Kidney (tissue), 14 donors: Measurements from ENCODE around the gene GPR37. TPM values are rescaled to one million over a fixed set of nuclear protein-coding genes. Genes with fewer than 3 reads are reported as not detected.

Source experiments
- DNase-seq, 5 donors: peaks; one replicate each; pipeline ENCODE4 v3.0.0-alpha.2; 2013 to 2020
- FAIRE-seq: peaks from 2 replicates; lab custom pipeline; 2012; peaks lifted over from hg19 to GRCh38; lab: Jason Lieb, UNC
- H3K27ac ChIP-seq, 2 donors: one replicate each; pipeline ENCODE4 v1.7.0; 2013; ENCODE audit warnings: low read depth in 2 of 2, low read length in 2 of 2, inconsistent platforms in 1 of 2
- H3K27me3 ChIP-seq: one replicate; pipeline ENCODE4 v1.7.1; 2013; ENCODE audit warnings: low read length, inconsistent platforms; ENCODE audit not compliant: control insufficient read depth, insufficient read depth
- H3K36me3 ChIP-seq, 3 donors: one replicate each; pipeline versions ENCODE4 v1.7.0 to v1.7.1; 2013; ENCODE audit warnings: low read length in 3 of 3, control low read depth in 1 of 3, inconsistent platforms in 1 of 3; ENCODE audit not compliant: insufficient read depth in 3 of 3, control insufficient read depth in 2 of 3
- H3K4me1 ChIP-seq, 3 donors: one replicate each; pipeline versions ENCODE4 v1.7.0 to v1.7.1; 2013; ENCODE audit warnings: low read length in 3 of 3, inconsistent platforms in 1 of 3, low read depth in 1 of 3; ENCODE audit not compliant: control insufficient read depth in 2 of 3, insufficient read depth in 2 of 3
- H3K4me3 ChIP-seq, 3 donors: one replicate each; pipeline versions ENCODE4 v1.7.0 to v1.8.1; 2013; ENCODE audit warnings: low read length in 3 of 3, control low read depth in 1 of 3, inconsistent platforms in 1 of 3
- H3K9ac ChIP-seq, 3 donors: one replicate each; pipeline versions ENCODE4 v1.7.0 to v1.7.1; 2013; ENCODE audit warnings: low read length in 3 of 3, control low read depth in 1 of 3, inconsistent platforms in 1 of 3
- H3K9me3 ChIP-seq, 3 donors: one replicate each; pipeline versions ENCODE4 v1.7.0 to v1.7.1; 2013; ENCODE audit warnings: low read length in 3 of 3, control low read depth in 1 of 3, inconsistent platforms in 1 of 3; ENCODE audit not compliant: control insufficient read depth in 2 of 3, insufficient read depth in 1 of 3
- intact Hi-C: fragments of 100-400 bp; cut with DNase I; formaldehyde crosslinking; loops from one replicate; pipeline ENCODE4 v1.11.1; 2022
- polyA plus RNA-seq: library from polyadenylated mRNA; stranded (reverse); fragments of 350-450 nt; fragmentation: Illumina TruSeq; extraction: RNeasy Lipid Tissue Mini Kit (QIAGEN cat#74804); gene quantifications from one replicate; pipeline ENCODE4 v1.2.3, GENCODE V29; 2014; ENCODE audit warnings: low read depth, low replicate concordance; ENCODE audit not compliant: insufficient read depth
- total RNA-seq: library from RNA; stranded (reverse); fragmentation: NEBNext Ultra II Directional; extraction: Animal tissue kit (Norgen Biotek cat#: 25700); gene quantifications from one replicate; pipeline ENCODE4 v1.2.1, GENCODE V29; 2021
- TF ChIP-seq, protein P1 (sequence below): IDR thresholded peaks from 3 replicates; pipeline ENCODE4 v1.5.1; 2012; ENCODE audit warnings: mild to moderate bottlenecking, moderate library complexity, borderline replicate concordance; ENCODE audit not compliant: insufficient read depth; ENCODE audit errors: extremely low read depth
- donor health status: control.
- donor health status: control.
- donor health status: control.
- donor health status: control.
- donor health status: control.
- donor health status: DM: yes; HTN: yes; CAD: no.
- donor health status: Normal renal cell carcinoma (clear cell type).

The GPR37 gene
- total and polyA plus RNA-seq, 2 donors from 2014 or later: 0.60 to 4.4 TPM

DNA sequence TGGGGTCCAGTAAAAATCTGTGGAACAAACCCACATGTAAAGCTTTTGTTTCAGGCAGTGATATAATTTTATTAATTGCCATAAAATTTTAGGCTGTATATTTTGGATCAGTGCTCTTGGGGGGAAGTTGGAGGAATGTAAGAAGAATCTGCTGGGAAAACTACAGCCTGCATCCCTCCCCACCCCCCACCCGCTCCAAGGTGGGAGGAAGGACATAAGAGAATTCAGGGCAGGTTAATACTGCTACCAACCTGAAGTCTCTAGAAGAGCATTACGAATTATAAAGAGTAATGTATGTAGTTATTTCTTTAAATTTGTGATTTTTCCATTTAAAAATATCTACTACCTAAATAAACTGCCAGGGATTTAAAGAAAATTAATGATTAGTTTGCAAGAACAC is 47.2 kb upstream of the GPR37 start:
- no peak overlapping the region for H3K27ac ChIP-seq
- H3K4me3 ChIP-seq: no peak overlapping the region
- no peaks in the 10 kb centered on the region for H3K27me3 ChIP-seq
- H3K4me1 ChIP-seq: no peaks in the 10 kb centered on the region
- no peaks in the 10 kb centered on the region for H3K36me3 ChIP-seq
- no peak for FAIRE-seq
- H3K9me3 ChIP-seq: no peaks in the 10 kb centered on the region
- TF ChIP-seq, protein P1, sequence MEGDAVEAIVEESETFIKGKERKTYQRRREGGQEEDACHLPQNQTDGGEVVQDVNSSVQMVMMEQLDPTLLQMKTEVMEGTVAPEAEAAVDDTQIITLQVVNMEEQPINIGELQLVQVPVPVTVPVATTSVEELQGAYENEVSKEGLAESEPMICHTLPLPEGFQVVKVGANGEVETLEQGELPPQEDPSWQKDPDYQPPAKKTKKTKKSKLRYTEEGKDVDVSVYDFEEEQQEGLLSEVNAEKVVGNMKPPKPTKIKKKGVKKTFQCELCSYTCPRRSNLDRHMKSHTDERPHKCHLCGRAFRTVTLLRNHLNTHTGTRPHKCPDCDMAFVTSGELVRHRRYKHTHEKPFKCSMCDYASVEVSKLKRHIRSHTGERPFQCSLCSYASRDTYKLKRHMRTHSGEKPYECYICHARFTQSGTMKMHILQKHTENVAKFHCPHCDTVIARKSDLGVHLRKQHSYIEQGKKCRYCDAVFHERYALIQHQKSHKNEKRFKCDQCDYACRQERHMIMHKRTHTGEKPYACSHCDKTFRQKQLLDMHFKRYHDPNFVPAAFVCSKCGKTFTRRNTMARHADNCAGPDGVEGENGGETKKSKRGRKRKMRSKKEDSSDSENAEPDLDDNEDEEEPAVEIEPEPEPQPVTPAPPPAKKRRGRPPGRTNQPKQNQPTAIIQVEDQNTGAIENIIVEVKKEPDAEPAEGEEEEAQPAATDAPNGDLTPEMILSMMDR: no peak
- H3K9ac ChIP-seq: no peak overlapping the region
- intact Hi-C loops: no loop called here
- DNase-seq: no peak

DNA sequence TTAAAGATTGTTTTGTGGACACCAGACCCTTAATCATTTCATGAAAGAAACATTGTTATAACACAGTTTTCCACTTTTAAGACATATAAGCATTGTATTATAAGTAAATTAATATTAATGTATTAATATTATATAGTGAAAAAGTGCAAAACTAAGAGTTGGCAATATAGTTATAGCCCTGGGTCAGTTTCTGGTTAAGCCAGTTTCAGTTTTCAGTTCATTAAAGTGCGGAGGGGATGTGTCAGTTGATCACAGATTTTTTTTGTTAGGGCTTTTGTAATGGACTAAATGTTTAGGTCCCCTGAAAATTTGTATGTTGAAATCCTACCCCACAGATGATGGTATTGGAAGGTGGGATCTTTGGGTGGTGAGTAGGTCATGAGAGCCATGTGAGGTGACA is 45.7 kb upstream of the GPR37 start:
- Histone ChIP-seq H3K9me3 (no peaks in the 10 kb centered on the region), H3K4me1 (no peaks in the 10 kb centered on the region), H3K9ac (no peak overlapping the region), H3K27me3 (no peaks in the 10 kb centered on the region), H3K27ac (no peak overlapping the region), H3K36me3 (no peaks in the 10 kb centered on the region), H3K4me3 (no peak overlapping the region)
- TF ChIP-seq, protein P1: no peak
- DNase-seq (no peak), FAIRE-seq (no peak)
- intact Hi-C loops: no loop called here

DNA sequence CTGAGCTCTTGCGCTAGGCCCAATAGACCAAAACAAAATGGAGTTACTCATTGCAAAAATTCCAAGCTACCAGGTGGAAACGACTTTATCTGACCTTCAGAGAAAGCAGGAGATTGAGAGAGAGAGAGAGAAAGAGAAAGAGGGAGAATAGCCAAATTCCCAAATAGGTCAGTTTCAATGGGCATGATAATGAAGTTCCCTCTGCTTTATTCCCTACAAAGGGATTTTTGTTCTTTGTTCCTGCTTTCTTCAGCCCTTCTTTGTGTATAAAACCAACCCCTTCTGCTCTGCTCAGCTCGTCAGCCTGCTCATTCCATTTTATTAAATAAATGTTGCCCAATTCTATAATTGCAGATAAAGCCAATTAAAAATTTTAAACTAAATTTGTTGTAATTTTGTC is 45.0 kb upstream of the GPR37 start:
- TF ChIP-seq, protein P1: no peak
- no peak overlapping the region for H3K9ac ChIP-seq
- H3K4me3 ChIP-seq: no peak overlapping the region
- H3K36me3 ChIP-seq: no peaks in the 10 kb centered on the region
- intact Hi-C loops: no loop called here
- no peaks in the 10 kb centered on the region for H3K4me1 ChIP-seq
- FAIRE-seq: no peak
- H3K27ac ChIP-seq: no peak overlapping the region
- H3K27me3 ChIP-seq: no peaks in the 10 kb centered on the region
- DNase-seq: no peak
- H3K9me3 ChIP-seq: no peaks in the 10 kb centered on the region

DNA sequence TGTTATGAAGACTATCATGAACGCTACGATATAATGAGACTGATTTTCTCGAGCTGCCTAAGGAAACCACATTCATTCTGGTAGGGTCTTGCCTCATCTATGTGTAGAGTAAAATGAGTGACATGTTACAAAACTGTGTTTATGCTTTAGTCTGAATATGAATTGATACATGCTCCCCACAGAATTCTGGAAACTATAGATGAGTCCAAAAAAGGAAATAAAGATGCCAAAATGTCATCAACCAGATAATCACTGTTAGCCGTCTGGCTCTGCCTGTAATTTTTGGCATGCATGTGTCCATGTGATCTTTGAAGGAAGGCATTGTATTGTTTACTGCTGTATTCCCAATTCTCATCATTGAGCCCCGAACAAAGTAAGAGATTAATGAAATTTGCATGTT is 42.6 kb upstream of the GPR37 start:
- intact Hi-C loops: no loop called here

More for the DNA sequence above, 42.6 kb upstream of the GPR37 start:
- no peak overlapping the region for H3K27ac ChIP-seq
- H3K27me3 ChIP-seq: no peaks in the 10 kb centered on the region
- FAIRE-seq (no peak), DNase-seq (no peak)
- no peaks in the 10 kb centered on the region for H3K4me1 ChIP-seq
- no peak overlapping the region for H3K4me3 ChIP-seq
- no peak overlapping the region for H3K9ac ChIP-seq
- H3K36me3 ChIP-seq: no peaks in the 10 kb centered on the region
- TF ChIP-seq, protein P1: no peak
- no peaks in the 10 kb centered on the region for H3K9me3 ChIP-seq
